ENCODE measurements around the gene KCNJ10.
"Not testable (repeated sequence)": the region's sequence is repeated elsewhere in the genome, so short reads cannot be mapped to it uniquely, and the experiment has no call there.

The KCNJ10 gene

DNA sequence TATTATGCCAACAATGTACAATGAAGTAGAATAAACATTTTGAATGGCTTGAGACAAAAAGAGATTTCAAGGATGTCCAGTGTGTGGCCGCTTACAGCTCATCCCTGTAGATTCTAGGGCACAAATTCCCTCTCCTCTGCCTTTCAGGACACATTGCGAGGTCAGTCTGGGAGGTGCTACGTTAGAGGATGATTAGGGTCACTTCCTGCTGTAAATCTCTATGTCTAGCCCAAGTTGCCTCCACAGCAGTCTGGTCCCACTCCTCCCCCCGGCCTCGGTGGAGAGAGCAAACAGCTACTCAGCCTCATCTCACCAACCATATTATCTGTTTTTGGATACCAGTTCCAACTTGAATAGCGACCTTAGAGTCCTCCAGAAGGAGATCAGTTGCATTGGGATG, 17.0 kb downstream of the KCNJ10 start:
- no peaks in the 10 kb centered on the region for H4K20me1 ChIP-seq (ENCODE audit: insufficient read depth, low read length, poor library complexity, severe bottlenecking)
- no peaks in the 10 kb centered on the region for H3K79me2 ChIP-seq (ENCODE audit: insufficient read depth, low read length)
- no peaks in the 10 kb centered on the region for H3K27me3 ChIP-seq (ENCODE audit: insufficient read depth, low read length, poor library complexity, severe bottlenecking)
- H3F3A ChIP-seq (ENCODE audit: low read depth), result no peaks in the 10 kb centered on the region
- H3K4me2 ChIP-seq (ENCODE audit: low read depth, low read length, poor library complexity, severe bottlenecking), result no peak overlapping the region
- H3K9me3 ChIP-seq (ENCODE audit: insufficient read depth, low read depth, low read length), result no peaks in the 10 kb centered on the region
- H3K9ac ChIP-seq (ENCODE audit: low read depth, low read length, poor library complexity, severe bottlenecking), result no peak overlapping the region
- H3K4me1 ChIP-seq (ENCODE audit: insufficient read depth, low read length, poor library complexity, severe bottlenecking), result no peaks in the 10 kb centered on the region
- H2AFZ ChIP-seq (ENCODE audit: low read length), result no peak overlapping the region
- no peaks in the 10 kb centered on the region for H3K36me3 ChIP-seq (ENCODE audit: insufficient read depth, low read length)
- H3K9me2 ChIP-seq (replicated peaks; ENCODE audit: low read depth, low read length), result no peaks in the 10 kb centered on the region
- TF ChIP-seq EZH2phosphoT487 (IDR thresholded peaks at IDR 0.05; ENCODE audit: borderline replicate concordance), result no peak
- TF ChIP-seq, protein P1, sequence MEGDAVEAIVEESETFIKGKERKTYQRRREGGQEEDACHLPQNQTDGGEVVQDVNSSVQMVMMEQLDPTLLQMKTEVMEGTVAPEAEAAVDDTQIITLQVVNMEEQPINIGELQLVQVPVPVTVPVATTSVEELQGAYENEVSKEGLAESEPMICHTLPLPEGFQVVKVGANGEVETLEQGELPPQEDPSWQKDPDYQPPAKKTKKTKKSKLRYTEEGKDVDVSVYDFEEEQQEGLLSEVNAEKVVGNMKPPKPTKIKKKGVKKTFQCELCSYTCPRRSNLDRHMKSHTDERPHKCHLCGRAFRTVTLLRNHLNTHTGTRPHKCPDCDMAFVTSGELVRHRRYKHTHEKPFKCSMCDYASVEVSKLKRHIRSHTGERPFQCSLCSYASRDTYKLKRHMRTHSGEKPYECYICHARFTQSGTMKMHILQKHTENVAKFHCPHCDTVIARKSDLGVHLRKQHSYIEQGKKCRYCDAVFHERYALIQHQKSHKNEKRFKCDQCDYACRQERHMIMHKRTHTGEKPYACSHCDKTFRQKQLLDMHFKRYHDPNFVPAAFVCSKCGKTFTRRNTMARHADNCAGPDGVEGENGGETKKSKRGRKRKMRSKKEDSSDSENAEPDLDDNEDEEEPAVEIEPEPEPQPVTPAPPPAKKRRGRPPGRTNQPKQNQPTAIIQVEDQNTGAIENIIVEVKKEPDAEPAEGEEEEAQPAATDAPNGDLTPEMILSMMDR (conservative IDR thresholded peaks at IDR 0.05; ENCODE audit: low read length), result no peak
- H3K4me3 ChIP-seq (ENCODE audit: low read length, poor library complexity, severe bottlenecking), result no peak overlapping the region

- Histone ChIP-seq H4K20me1 (ENCODE audit: insufficient read depth, low read length, poor library complexity, severe bottlenecking) (no peaks in the 10 kb centered on the region), H3K4me3 (ENCODE audit: low read length, poor library complexity, severe bottlenecking) (no peak overlapping the region), H3K4me1 (ENCODE audit: insufficient read depth, low read length, poor library complexity, severe bottlenecking) (peaks cover 5% of the 10 kb centered on the region), H3F3A (ENCODE audit: low read depth) (no peaks in the 10 kb centered on the region), H3K36me3 (ENCODE audit: insufficient read depth, low read length) (no peaks in the 10 kb centered on the region), H3K4me2 (ENCODE audit: low read depth, low read length, poor library complexity, severe bottlenecking) (no peak overlapping the region), H3K9me3 (ENCODE audit: insufficient read depth, low read depth, low read length) (no peaks in the 10 kb centered on the region), H3K9me2 (replicated peaks; ENCODE audit: low read depth, low read length) (no peaks in the 10 kb centered on the region), H3K79me2 (ENCODE audit: insufficient read depth, low read length) (no peaks in the 10 kb centered on the region), H2AFZ (ENCODE audit: low read length) (no peak overlapping the region), H3K9ac (ENCODE audit: low read depth, low read length, poor library complexity, severe bottlenecking) (no peak overlapping the region), H3K27me3 (ENCODE audit: insufficient read depth, low read length, poor library complexity, severe bottlenecking) (no peaks in the 10 kb centered on the region)
- TF ChIP-seq EZH2phosphoT487 (IDR thresholded peaks at IDR 0.05; ENCODE audit: borderline replicate concordance), result no peak
- TF ChIP-seq, protein P1 (conservative IDR thresholded peaks at IDR 0.05; ENCODE audit: low read length), result no peak
Measured at GRCh38 chr1:160050619-160051018, 19.3 kb downstream of the KCNJ10 start.

- H3K79me2 ChIP-seq (ENCODE audit: insufficient read depth, low read length); H3F3A ChIP-seq (ENCODE audit: low read depth); H3K4me2 ChIP-seq (ENCODE audit: low read depth, low read length, poor library complexity, severe bottlenecking); H4K20me1 ChIP-seq (ENCODE audit: insufficient read depth, low read length, poor library complexity, severe bottlenecking); H3K27me3 ChIP-seq (ENCODE audit: insufficient read depth, low read length, poor library complexity, severe bottlenecking); H3K9ac ChIP-seq (ENCODE audit: low read depth, low read length, poor library complexity, severe bottlenecking); H3K4me3 ChIP-seq (ENCODE audit: low read length, poor library complexity, severe bottlenecking); H2AFZ ChIP-seq (ENCODE audit: low read length); H3K9me2 ChIP-seq (replicated peaks; ENCODE audit: low read depth, low read length); H3K36me3 ChIP-seq (ENCODE audit: insufficient read depth, low read length); H3K4me1 ChIP-seq (ENCODE audit: insufficient read depth, low read length, poor library complexity, severe bottlenecking); H3K9me3 ChIP-seq (ENCODE audit: insufficient read depth, low read depth, low read length): not testable (repeated sequence)
Measured at GRCh38 chr1:160050182-160050581, 19.8 kb downstream of the KCNJ10 start.

DNA sequence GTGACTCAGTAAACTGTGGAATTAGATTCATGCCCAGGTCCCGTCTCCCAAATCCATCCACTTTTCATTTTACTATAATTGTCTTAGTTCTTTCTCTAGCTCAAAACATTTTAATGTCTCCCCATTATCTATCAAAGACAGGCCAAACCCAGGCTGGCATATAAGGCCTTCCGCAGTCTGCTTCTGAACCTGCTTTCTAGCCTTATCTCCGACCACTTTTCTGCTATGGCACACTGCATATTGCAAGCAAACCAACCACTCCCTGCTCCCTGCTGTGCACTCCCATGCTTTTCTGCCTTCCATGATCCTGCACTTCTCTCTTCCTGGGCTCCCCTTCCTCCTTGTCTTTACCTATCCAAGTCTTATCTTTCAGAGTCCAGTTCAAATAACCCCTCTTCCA, 20.9 kb downstream of the KCNJ10 start:
- Histone ChIP-seq H3K4me2 (ENCODE audit: low read depth, low read length, poor library complexity, severe bottlenecking) (no peak overlapping the region), H3K36me3 (ENCODE audit: insufficient read depth, low read length) (no peaks in the 10 kb centered on the region), H3K9me3 (ENCODE audit: insufficient read depth, low read depth, low read length) (no peaks in the 10 kb centered on the region), H2AFZ (ENCODE audit: low read length) (no peak overlapping the region), H3F3A (ENCODE audit: low read depth) (no peaks in the 10 kb centered on the region), H3K4me3 (ENCODE audit: low read length, poor library complexity, severe bottlenecking) (no peak overlapping the region), H3K79me2 (ENCODE audit: insufficient read depth, low read length) (no peaks in the 10 kb centered on the region), H3K9ac (ENCODE audit: low read depth, low read length, poor library complexity, severe bottlenecking) (no peak overlapping the region), H3K9me2 (replicated peaks; ENCODE audit: low read depth, low read length) (no peaks in the 10 kb centered on the region), H4K20me1 (ENCODE audit: insufficient read depth, low read length, poor library complexity, severe bottlenecking) (no peaks in the 10 kb centered on the region), H3K27me3 (ENCODE audit: insufficient read depth, low read length, poor library complexity, severe bottlenecking) (no peaks in the 10 kb centered on the region), H3K4me1 (ENCODE audit: insufficient read depth, low read length, poor library complexity, severe bottlenecking) (peaks cover 5% of the 10 kb centered on the region)
- no peak for TF ChIP-seq EZH2phosphoT487 (IDR thresholded peaks at IDR 0.05; ENCODE audit: borderline replicate concordance)
- TF ChIP-seq, protein P1 (conservative IDR thresholded peaks at IDR 0.05; ENCODE audit: low read length), result no peak
